WTC11 (cell line): ENCODE results near the gene ILDR2.

Source experiments
- ATF3 ChIP-seq: sonication (generic); formaldehyde crosslinking; conservative IDR thresholded peaks from 2 replicates; pipeline ENCODE4 v1.8.1; 2022; ENCODE audit warnings: mild to moderate bottlenecking, missing genetic modification reagents
- HMGA2 ChIP-seq: fragments of 250-450 bp; sonication (Bioruptor Pico); IDR thresholded peaks from 2 replicates; pipeline ENCODE4 v1.4.0; 2021; ENCODE audit warnings: mild to moderate bottlenecking, moderate library complexity
- HMGXB4 ChIP-seq: sonication (generic); formaldehyde crosslinking; IDR thresholded peaks from 2 replicates; pipeline ENCODE4 v1.8.1; 2023; ENCODE audit warnings: mild to moderate bottlenecking, moderate library complexity, missing genetic modification reagents
- JUN ChIP-seq: sonication (generic); formaldehyde crosslinking; IDR thresholded peaks from 2 replicates; pipeline ENCODE4 v1.8.0; 2023; ENCODE audit warnings: mild to moderate bottlenecking, missing genetic modification reagents
- NFYB ChIP-seq: sonication (generic); formaldehyde crosslinking; conservative IDR thresholded peaks from 2 replicates; pipeline ENCODE4 v1.8.0; 2022; ENCODE audit warnings: low read depth, missing genetic modification reagents
- NR1H2 ChIP-seq: sonication (generic); formaldehyde crosslinking; IDR thresholded peaks from 2 replicates; pipeline ENCODE4 v1.9.0; 2021; ENCODE audit warnings: mild to moderate bottlenecking, moderate library complexity, missing genetic modification reagents
- USF2 ChIP-seq: sonication (generic); formaldehyde crosslinking; IDR thresholded peaks from 2 replicates; pipeline ENCODE4 v1.8.1; 2023; ENCODE audit warnings: mild to moderate bottlenecking, missing genetic modification reagents, moderate library complexity
- ZNF121 ChIP-seq: sonication (generic); formaldehyde crosslinking; IDR thresholded peaks from 2 replicates; pipeline ENCODE4 v1.8.0; 2023; ENCODE audit warnings: missing genetic modification reagents
- ZNF138 ChIP-seq: sonication (generic); formaldehyde crosslinking; conservative IDR thresholded peaks from 2 replicates; pipeline ENCODE4 v1.8.1; 2022; ENCODE audit warnings: mild to moderate bottlenecking, moderate library complexity, missing genetic modification reagents
- TF ChIP-seq, protein P1 (sequence below): fragments of 200-600 bp; IDR thresholded peaks from 2 replicates; pipeline ENCODE4 v1.8.0; 2022; ENCODE audit warnings: antibody characterized with exemption

GRCh38 chr1:166869318-166870099 is 105.8 kb downstream of the ILDR2 start:
- TF ChIP-seq, protein P1, sequence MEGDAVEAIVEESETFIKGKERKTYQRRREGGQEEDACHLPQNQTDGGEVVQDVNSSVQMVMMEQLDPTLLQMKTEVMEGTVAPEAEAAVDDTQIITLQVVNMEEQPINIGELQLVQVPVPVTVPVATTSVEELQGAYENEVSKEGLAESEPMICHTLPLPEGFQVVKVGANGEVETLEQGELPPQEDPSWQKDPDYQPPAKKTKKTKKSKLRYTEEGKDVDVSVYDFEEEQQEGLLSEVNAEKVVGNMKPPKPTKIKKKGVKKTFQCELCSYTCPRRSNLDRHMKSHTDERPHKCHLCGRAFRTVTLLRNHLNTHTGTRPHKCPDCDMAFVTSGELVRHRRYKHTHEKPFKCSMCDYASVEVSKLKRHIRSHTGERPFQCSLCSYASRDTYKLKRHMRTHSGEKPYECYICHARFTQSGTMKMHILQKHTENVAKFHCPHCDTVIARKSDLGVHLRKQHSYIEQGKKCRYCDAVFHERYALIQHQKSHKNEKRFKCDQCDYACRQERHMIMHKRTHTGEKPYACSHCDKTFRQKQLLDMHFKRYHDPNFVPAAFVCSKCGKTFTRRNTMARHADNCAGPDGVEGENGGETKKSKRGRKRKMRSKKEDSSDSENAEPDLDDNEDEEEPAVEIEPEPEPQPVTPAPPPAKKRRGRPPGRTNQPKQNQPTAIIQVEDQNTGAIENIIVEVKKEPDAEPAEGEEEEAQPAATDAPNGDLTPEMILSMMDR = no peak
- TF ChIP-seq USF2 (no peak), ZNF121 (CRISPR knock-in tag) (no peak), ATF3 (CRISPR knock-in tag) (no peak), JUN (no peak), NFYB (CRISPR knock-in tag) (no peak), NR1H2 (CRISPR knock-in tag) (no peak), ZNF138 (CRISPR knock-in tag) (no peak), HMGA2 (CRISPR knock-in tag) (no peak), HMGXB4 (CRISPR knock-in tag) (no peak)
